Spleen (tissue), 7 donors: Measurements from ENCODE around the gene TMEM97.

Source experiments
- CTCF ChIP-seq, 11 experiments: fragments of 200-600 bp in 7 of 11; fragments of 450-650 bp in 4 of 11; sonication (generic) in 4 of 11; IDR thresholded peaks in 8 of 11; conservative IDR thresholded peaks in 3 of 11; 1 replicate in 7 of 11; 2 replicates in 4 of 11; pipeline versions ENCODE4 v1.4.0 to v1.8.0; 2016 to 2021; ENCODE audit warnings: antibody characterized with exemption in 11 of 11, inconsistent platforms in 4 of 11, mild to moderate bottlenecking in 1 of 11
- POLR2A ChIP-seq, 3 donors: fragments of 450-650 bp; IDR thresholded peaks; one replicate each; pipeline ENCODE4 v1.5.1; 2017; ENCODE audit warnings: antibody characterized with exemption in 3 of 3, mild to moderate bottlenecking in 1 of 3
- donor health status: DM: no; HTN: no; CAD: no; lungs with moderate emphysema.
- donor health status: DM: no; HTN: no; CAD: no.
- donor health status: DM: no; HTN: no; CAD: no.

GRCh38 chr17:28363776-28364650 lies 45.0 kb downstream of the TMEM97 start:
- TF ChIP-seq CTCF (IDR thresholded peaks at IDR 0.05 in 8 of 11, conservative IDR thresholded peaks at IDR 0.05 in 3 of 11) (no peak), POLR2A (IDR thresholded peaks at IDR 0.05) (no peak)
